NCI-H1930 (cell line): ENCODE results near the gene IFNA16.
"Not testable (repeated sequence)": the region's sequence is repeated elsewhere in the genome, so short reads cannot be mapped to it uniquely, and the experiment has no call there.

ENCODE experiments used
- DNase-seq, 2 experiments: peaks; one replicate each; lab custom pipeline; 2025; lab: John Stamatoyannopoulos, UW

The IFNA16 gene

GRCh38 chr9:21194867-21195776 lies 22.0 kb downstream of the IFNA16 start:
- DNase-seq = not testable (repeated sequence)

GRCh38 chr9:21187487-21187886 lies 29.6 kb downstream of the IFNA16 start, which contains the start of gene IFNA4:
Gene IFNA4 (minus strand): TSS chr9:21187587. CDS start chr9:21187531, 56 bp downstream.
- not testable (repeated sequence) for DNase-seq

- not testable (repeated sequence) for DNase-seq
These were observed 34.0 kb downstream of the IFNA16 start for GRCh38 chr9:21182810-21183736.

GRCh38 chr9:21174671-21175070 lies 42.4 kb downstream of the IFNA16 start:
- no peak for DNase-seq

- DNase-seq = no peak
These were observed 45.0 kb downstream of the IFNA16 start for GRCh38 chr9:21172156-21172555.

- no peak for DNase-seq
These were observed 45.8 kb downstream of the IFNA16 start for GRCh38 chr9:21171351-21171750.

- DNase-seq = not testable (repeated sequence)
These were observed 50.6 kb downstream of the IFNA16 start, which contains the start of gene IFNA21 for GRCh38 chr9:21166560-21166959. Gene IFNA21 (minus strand): TSS chr9:21166660. CDS start chr9:21166612, 48 bp downstream.
